Measurements from ENCODE around the gene DISC1. TPM values are rescaled to one million over a fixed set of nuclear protein-coding genes. Genes with fewer than 3 reads are reported as not detected.

The DISC1 gene
- total and polyA plus RNA-seq, 2 experiments from 2014 or later: 2.1 to 6.5 TPM

GRCh38 chr1:231618609-231619256 lies 7.9 kb upstream of the DISC1 start (continued):
- TF ChIP-seq CTCF (conservative IDR thresholded peaks at IDR 0.05; ENCODE audit: low read depth in 2 of 2): no peak
- TF ChIP-seq EZH2 (IDR thresholded peaks at IDR 0.05; ENCODE audit: low read depth, unreplicated experiment): no peak
- TF ChIP-seq STAT1 (IDR thresholded peaks at IDR 0.05; ENCODE audit: unreplicated experiment): no peak

GRCh38 chr1:231619257-231619634 lies 7.3 kb upstream of the DISC1 start:
- Mint-ChIP-seq H3K4me3 (no peak overlapping the region), H3K27ac (no peak overlapping the region), H3K36me3 (ENCODE audit: low read depth) (no peaks in the 10 kb centered on the region), H3K9me3 (no peaks in the 10 kb centered on the region), H3K4me1 (no peaks in the 10 kb centered on the region; the same call in 2 of the 3 replicates), H3K27me3 (ENCODE audit: insufficient read depth, low read depth, poor library complexity) (peaks cover 3% of the 10 kb centered on the region)
- H3K27ac ChIP-seq (ENCODE audit: low read depth): no peak overlapping the region
- no peaks in the 10 kb centered on the region for H3F3A ChIP-seq (replicated peaks; ENCODE audit: low read depth)
- H3K9me2 ChIP-seq (ENCODE audit: insufficient read depth): 0 out of 2 replicates have a peak, but pooled peaks cover 11% of the 10 kb centered on the region
- ATAC-seq (no peak), DNase-seq (ENCODE audit: low spot score) (no peak)
- no peaks in the 10 kb centered on the region for H3K36me3 ChIP-seq (ENCODE audit: insufficient read depth)
- no peaks in the 10 kb centered on the region for H3K79me2 ChIP-seq (replicated peaks; ENCODE audit: insufficient read depth)
- H3K4me2 ChIP-seq: no peak overlapping the region
- H3K4me3 ChIP-seq: no peak overlapping the region
- H2AFZ ChIP-seq: no peak overlapping the region
- H3K27me3 ChIP-seq (ENCODE audit: insufficient read depth): peaks cover 16% of the 10 kb centered on the region
- no peaks in the 10 kb centered on the region for H3K4me1 ChIP-seq (ENCODE audit: insufficient read depth)
- H4K20me1 ChIP-seq (replicated peaks; ENCODE audit: insufficient read depth): no peaks in the 10 kb centered on the region
- no peak for TF ChIP-seq JUNB (IDR thresholded peaks at IDR 0.05; ENCODE audit: unreplicated experiment)
- TF ChIP-seq ZNF331 (CRISPR knock-in tag; IDR thresholded peaks at IDR 0.05; ENCODE audit: low read depth): no peak
- no peak for TF ChIP-seq ZNF114 (CRISPR knock-in tag; IDR thresholded peaks at IDR 0.05)
- TF ChIP-seq NANOG (IDR thresholded peaks at IDR 0.05; ENCODE audit: borderline replicate concordance): no peak
- no peak for TF ChIP-seq STAT1 (IDR thresholded peaks at IDR 0.05; ENCODE audit: unreplicated experiment)
- TF ChIP-seq ETS1 (IDR thresholded peaks at IDR 0.05): no peak
- no peak for TF ChIP-seq EZH2 (IDR thresholded peaks at IDR 0.05; ENCODE audit: low read depth, unreplicated experiment)
- TF ChIP-seq CREB1 (CRISPR knock-in tag; IDR thresholded peaks at IDR 0.05; ENCODE audit: low read depth): no peak
- TF ChIP-seq POLR2AphosphoS5 (IDR thresholded peaks at IDR 0.05; ENCODE audit: low read depth): no peak
- TF ChIP-seq CTCF (conservative IDR thresholded peaks at IDR 0.05; ENCODE audit: low read depth in 2 of 2): no peak
- TF ChIP-seq ZNF462 (CRISPR knock-in tag; IDR thresholded peaks at IDR 0.05): no peak
- TF ChIP-seq EZH2phosphoT487 (IDR thresholded peaks at IDR 0.05; ENCODE audit: unreplicated experiment): no peak
